ENCODE measurements around the gene LRP1-AS.

The LRP1-AS gene

GRCh38 chr12:57111031-57111734 is 36.2 kb downstream of the LRP1-AS start, which contains the start of gene STAT6:
STAT6 (minus strand) TSS chr12:57111362; CDS start chr12:57108278, 3,084 bp downstream.
- ATAC-seq: peak; percentile 82

GRCh38 chr12:57110104-57111030 is 37.1 kb downstream of the LRP1-AS start:
- Mint-ChIP-seq H3K27me3 (no peaks in the 10 kb centered on the region), H3K4me1 (peaks cover 52% of the 10 kb centered on the region), H3K36me3 (peaks cover 43% of the 10 kb centered on the region), H3K9me3 (no peaks in the 10 kb centered on the region), H3K4me3 (peak overlapping the region; percentile 88), H3K27ac (peak overlapping the region; percentile 89)
- ATAC-seq: peak; percentile 80

More at GRCh38 chr12:57111031-57111734, 36.2 kb downstream of the LRP1-AS start, which contains the start of gene STAT6:
- peak within 1 kb of the TSS; percentile 88 for H3K4me3 Mint-ChIP-seq
- H3K27ac Mint-ChIP-seq: peak within 1 kb of the TSS; percentile 89
- H3K9me3 Mint-ChIP-seq: no peaks in the 10 kb centered on the region
- no peaks in the 10 kb centered on the region for H3K27me3 Mint-ChIP-seq
- H3K4me1 Mint-ChIP-seq: peaks cover 47% of the 10 kb centered on the region
- peaks cover 35% of the 10 kb centered on the region for H3K36me3 Mint-ChIP-seq

- H3K27ac Mint-ChIP-seq: peak overlapping the region; percentile 89
- peaks cover 52% of the 10 kb centered on the region for H3K36me3 Mint-ChIP-seq
- H3K4me1 Mint-ChIP-seq: peaks cover 61% of the 10 kb centered on the region
- H3K27me3 Mint-ChIP-seq: no peaks in the 10 kb centered on the region
- H3K4me3 Mint-ChIP-seq: peak overlapping the region; percentile 88
- ATAC-seq: no peak
- H3K9me3 Mint-ChIP-seq: no peaks in the 10 kb centered on the region
Observed at GRCh38 chr12:57109207-57110103, 38.0 kb downstream of the LRP1-AS start.

GRCh38 chr12:57107456-57108155 is 39.8 kb downstream of the LRP1-AS start:
- H3K4me3 Mint-ChIP-seq: peak overlapping the region; percentile 68
- H3K27ac Mint-ChIP-seq: peak overlapping the region; percentile 66

GRCh38 chr12:57106021-57106708 is 41.3 kb downstream of the LRP1-AS start:
- Mint-ChIP-seq H3K4me1 (peaks cover 70% of the 10 kb centered on the region), H3K4me3 (peak overlapping the region; percentile 25), H3K27me3 (no peaks in the 10 kb centered on the region), H3K9me3 (no peaks in the 10 kb centered on the region), H3K36me3 (peaks cover 75% of the 10 kb centered on the region), H3K27ac (peak overlapping the region; percentile 67)
- ATAC-seq: no peak

More at GRCh38 chr12:57107456-57108155, 39.8 kb downstream of the LRP1-AS start:
- Mint-ChIP-seq H3K9me3 (no peaks in the 10 kb centered on the region), H3K4me1 (peaks cover 69% of the 10 kb centered on the region), H3K36me3 (peaks cover 66% of the 10 kb centered on the region), H3K27me3 (no peaks in the 10 kb centered on the region)
- ATAC-seq: no peak

- Mint-ChIP-seq H3K27me3 (no peaks in the 10 kb centered on the region), H3K9me3 (no peaks in the 10 kb centered on the region), H3K27ac (peak overlapping the region; percentile 65), H3K4me3 (no peak overlapping the region), H3K4me1 (peaks cover 79% of the 10 kb centered on the region), H3K36me3 (peaks cover 81% of the 10 kb centered on the region)
- no peak for ATAC-seq
Observed at GRCh38 chr12:57105011-57105753, 42.2 kb downstream of the LRP1-AS start.

GRCh38 chr12:57104292-57104910 is 43.0 kb downstream of the LRP1-AS start:
- no peaks in the 10 kb centered on the region for H3K9me3 Mint-ChIP-seq
- ATAC-seq: no peak
- no peaks in the 10 kb centered on the region for H3K27me3 Mint-ChIP-seq
- peaks cover 79% of the 10 kb centered on the region for H3K4me1 Mint-ChIP-seq
- peaks cover 81% of the 10 kb centered on the region for H3K36me3 Mint-ChIP-seq
- H3K27ac Mint-ChIP-seq: peak overlapping the region; percentile 65
- H3K4me3 Mint-ChIP-seq: no peak overlapping the region

GRCh38 chr12:57103856-57104255 is 43.6 kb downstream of the LRP1-AS start:
- peaks cover 82% of the 10 kb centered on the region for H3K36me3 Mint-ChIP-seq
- H3K4me3 Mint-ChIP-seq: no peak overlapping the region
- H3K4me1 Mint-ChIP-seq: peaks cover 80% of the 10 kb centered on the region
- no peaks in the 10 kb centered on the region for H3K9me3 Mint-ChIP-seq
- no peak for ATAC-seq
- H3K27me3 Mint-ChIP-seq: no peaks in the 10 kb centered on the region
- H3K27ac Mint-ChIP-seq: peak overlapping the region; percentile 65

- Mint-ChIP-seq H3K4me3 (no peak overlapping the region), H3K27ac (peak overlapping the region; percentile 61), H3K4me1 (peaks cover 73% of the 10 kb centered on the region), H3K27me3 (no peaks in the 10 kb centered on the region), H3K9me3 (no peaks in the 10 kb centered on the region), H3K36me3 (peaks cover 84% of the 10 kb centered on the region)
- peak; percentile 61 for ATAC-seq
Observed at GRCh38 chr12:57101892-57102695, 45.3 kb downstream of the LRP1-AS start.

GRCh38 chr12:57099766-57100165 is 47.7 kb downstream of the LRP1-AS start:
- Mint-ChIP-seq H3K27ac (peak overlapping the region; percentile 63), H3K27me3 (no peaks in the 10 kb centered on the region), H3K4me1 (peaks cover 77% of the 10 kb centered on the region), H3K4me3 (no peak overlapping the region), H3K9me3 (no peaks in the 10 kb centered on the region), H3K36me3 (peaks cover 72% of the 10 kb centered on the region)
- no peak for ATAC-seq

GRCh38 chr12:57099047-57099714 is 48.2 kb downstream of the LRP1-AS start:
- peaks cover 66% of the 10 kb centered on the region for H3K36me3 Mint-ChIP-seq
- H3K9me3 Mint-ChIP-seq: no peaks in the 10 kb centered on the region
- H3K27ac Mint-ChIP-seq: peak overlapping the region; percentile 63
- H3K4me1 Mint-ChIP-seq: peaks cover 77% of the 10 kb centered on the region
- H3K27me3 Mint-ChIP-seq: no peaks in the 10 kb centered on the region
- no peak for ATAC-seq
- H3K4me3 Mint-ChIP-seq: no peak overlapping the region

- Mint-ChIP-seq H3K4me1 (peaks cover 77% of the 10 kb centered on the region), H3K4me3 (no peak overlapping the region), H3K9me3 (no peaks in the 10 kb centered on the region), H3K27me3 (no peaks in the 10 kb centered on the region), H3K36me3 (peaks cover 63% of the 10 kb centered on the region), H3K27ac (peak overlapping the region; percentile 63)
- no peak for ATAC-seq
Observed at GRCh38 chr12:57098546-57098945, 48.9 kb downstream of the LRP1-AS start.

Measured in stimulated activated memory B cell treated with anti-CD40 and anti-IgM and Interleukin-4, amounts not matched to agents 10 μg/mL and 1 μg/mL and 100 μg/mL, for 72 hours (primary cell).